NCI-H2196 (cell line): ENCODE data around the gene METTL4.
A peak's percentile ranks its signal among the peaks of the same experiment; 100 is the strongest.

ENCODE experiments used
- DNase-seq: peaks from one replicate; lab custom pipeline; 2025; ENCODE audit not compliant: unreplicated experiment; lab: John Stamatoyannopoulos, UW

The METTL4 gene

DNA sequence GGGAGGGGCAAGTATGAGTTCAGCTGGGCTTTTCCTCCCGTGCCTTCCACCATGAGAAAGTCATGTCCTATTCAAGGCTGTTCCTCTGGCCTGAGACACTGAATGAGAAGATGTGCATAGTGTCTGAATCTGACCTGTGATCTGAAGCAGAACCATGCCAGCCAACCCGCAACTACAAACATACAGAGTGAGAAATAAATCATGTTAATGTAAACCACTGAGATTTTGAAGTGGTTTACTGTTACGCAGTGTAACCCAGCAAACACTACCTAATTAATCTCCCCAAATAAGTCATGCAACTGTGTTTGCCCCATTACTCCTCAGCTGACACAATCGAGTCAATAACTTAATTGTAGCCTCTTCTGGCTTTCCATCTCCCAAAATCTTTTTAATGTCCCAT, 49.2 kb downstream of the METTL4 start:
- no peak for DNase-seq

DNA sequence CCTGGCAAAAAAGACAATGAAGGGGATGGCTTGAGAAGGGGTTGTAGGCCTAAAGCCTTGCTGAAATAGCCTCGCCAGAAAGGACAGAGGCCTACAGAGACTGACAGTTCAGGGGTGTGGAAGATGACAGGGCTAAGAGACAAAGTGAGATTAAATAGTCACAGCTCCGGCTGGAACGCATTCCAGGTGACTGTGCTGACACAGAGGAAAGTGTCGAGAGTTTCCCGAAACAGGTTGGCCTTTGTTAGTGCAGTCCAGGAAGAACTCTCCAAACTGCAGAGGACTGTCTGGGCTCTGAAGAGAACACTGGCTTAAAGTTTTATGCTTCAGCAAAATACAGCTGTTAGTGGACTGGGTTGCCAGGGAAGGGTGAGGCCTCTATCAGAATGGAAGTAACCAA, 52.8 kb downstream of the METTL4 start:
- DNase-seq: no peak

DNA sequence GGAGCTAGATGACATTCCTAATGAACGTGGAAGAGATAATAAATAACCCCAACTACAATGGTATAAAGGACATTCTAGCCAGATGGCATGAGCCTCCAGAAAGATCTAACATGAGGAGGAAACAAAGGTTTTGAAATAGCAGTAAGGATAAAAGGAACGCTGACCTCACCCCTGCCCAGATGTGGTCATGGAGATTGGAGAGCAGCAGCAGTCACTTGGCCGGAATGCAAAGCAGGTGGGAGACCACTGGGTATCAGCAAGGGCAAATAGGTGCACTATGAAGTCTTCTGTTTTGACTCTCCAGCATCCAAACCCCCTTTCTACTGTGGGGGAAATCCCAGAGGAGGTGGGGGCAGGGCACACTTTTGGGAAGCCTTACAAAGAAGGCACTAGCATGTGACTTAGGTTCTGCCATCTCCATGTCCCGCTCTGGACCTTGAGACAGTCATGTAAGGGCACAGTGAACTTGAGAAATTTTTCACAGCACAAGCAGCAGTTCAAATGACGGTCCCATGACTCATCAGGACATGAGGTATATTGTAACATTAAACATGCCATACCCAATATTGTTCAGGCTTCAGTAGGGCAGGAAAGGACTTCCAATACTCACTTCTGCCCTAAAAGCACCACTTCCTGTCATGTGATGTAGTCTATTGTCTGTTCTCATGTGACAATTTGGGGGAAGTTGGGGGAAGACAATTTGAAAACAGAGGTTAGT, 55.2 kb downstream of the METTL4 start:
- no peak for DNase-seq

- no peak for DNase-seq
Measured at GRCh38 chr18:2515171-2515787, 56.0 kb downstream of the METTL4 start.

DNA sequence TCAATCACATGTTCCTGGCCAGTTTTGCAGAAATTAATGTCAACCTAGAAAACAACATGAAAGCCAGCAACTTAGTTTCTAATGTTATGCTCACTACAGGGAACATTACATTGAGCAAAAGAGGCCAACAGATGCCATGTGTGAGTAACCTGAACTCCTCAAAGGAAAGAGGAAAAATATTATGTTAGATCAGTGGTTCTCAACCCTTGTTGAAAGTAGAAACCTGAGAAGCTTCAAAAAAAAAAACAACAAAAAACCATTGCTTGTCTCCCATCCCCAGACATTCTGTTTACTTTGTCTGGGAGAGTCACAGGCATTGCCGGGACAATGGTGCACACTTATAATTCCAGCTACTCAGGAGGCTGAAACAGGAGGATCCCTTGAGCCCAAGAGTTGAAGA, 57.7 kb downstream of the METTL4 start:
- DNase-seq: peak; percentile 43

DNA sequence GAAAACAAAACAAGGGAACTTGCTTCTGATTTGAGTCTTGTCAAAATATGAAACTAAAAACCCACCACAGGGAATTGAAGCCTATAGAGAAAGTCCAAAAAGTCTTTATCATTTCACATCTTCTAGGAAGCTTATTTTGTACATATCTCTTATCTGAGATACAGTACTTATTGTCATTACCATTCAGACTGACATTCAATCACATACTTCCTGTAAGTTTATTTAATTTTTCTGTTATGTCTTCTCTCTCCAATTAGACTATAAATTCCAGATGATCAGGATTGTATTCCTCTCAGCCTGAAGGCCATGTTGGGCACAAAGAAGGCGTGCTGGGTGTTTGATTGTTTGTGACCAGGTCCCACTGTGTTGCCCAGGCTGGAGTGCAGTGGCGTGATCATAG, 59.2 kb downstream of the METTL4 start:
- no peak for DNase-seq

DNA sequence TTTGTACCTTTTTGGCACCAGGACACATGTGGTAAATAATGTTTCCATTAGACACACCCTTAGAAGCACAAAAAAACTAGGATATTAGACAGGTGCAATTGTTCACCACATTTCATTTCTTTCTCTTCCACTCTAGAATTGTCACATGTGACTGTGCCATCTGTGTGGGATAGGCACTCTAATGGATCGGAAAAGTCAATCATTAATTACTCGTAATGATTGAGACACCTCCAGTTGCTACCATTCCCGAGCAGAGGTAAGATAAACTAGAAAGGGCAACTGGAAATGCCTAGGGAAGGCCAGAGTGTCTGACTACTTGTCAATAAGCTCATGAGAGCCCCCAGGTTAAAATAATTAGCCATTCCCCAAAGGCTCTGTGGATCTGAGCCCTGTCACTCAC, 59.9 kb downstream of the METTL4 start:
- DNase-seq: no peak

DNA sequence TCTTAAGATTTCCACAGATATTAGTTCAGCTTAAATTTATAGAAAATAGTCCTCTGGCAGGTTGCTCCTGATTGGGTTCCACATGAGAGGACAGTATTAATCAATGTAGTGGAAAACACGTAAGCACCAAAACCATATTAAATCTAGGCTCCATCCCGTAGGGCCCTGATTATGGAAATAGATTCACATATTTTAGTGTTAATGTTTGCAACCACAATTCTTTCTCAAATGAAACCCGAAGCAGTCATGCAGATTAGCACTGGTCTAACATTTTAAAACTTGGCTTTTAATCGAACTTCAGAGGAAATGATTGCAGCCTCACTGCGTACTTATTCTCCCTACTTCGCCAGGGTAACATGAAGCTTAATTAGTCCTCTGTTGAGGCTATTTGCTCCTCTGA, 60.9 kb downstream of the METTL4 start:
- DNase-seq: no peak

DNA sequence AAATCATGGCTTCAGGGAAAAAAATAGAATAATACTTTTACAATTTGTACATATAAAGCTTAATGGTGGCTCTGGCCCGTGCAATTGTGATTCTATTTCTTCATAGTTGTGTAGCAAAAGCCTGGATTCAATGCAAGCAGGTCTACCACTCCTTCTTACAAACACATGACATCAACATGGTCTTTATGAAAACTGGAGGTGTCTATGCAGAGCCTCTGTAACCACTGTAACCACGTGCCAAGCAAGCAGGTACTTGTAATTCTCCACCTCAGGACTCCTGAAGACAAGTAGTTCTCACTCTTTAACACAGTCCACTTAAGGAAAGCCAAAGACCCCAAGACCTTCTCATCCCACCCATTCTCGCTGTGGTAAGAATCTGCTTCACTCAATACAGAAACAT, 62.6 kb downstream of the METTL4 start:
- no peak for DNase-seq

GRCh38 chr18:2508155-2508554, 63.1 kb downstream of the METTL4 start:
- DNase-seq: no peak

GRCh38 chr18:2504642-2505041, 66.7 kb downstream of the METTL4 start:
- DNase-seq: no peak

DNA sequence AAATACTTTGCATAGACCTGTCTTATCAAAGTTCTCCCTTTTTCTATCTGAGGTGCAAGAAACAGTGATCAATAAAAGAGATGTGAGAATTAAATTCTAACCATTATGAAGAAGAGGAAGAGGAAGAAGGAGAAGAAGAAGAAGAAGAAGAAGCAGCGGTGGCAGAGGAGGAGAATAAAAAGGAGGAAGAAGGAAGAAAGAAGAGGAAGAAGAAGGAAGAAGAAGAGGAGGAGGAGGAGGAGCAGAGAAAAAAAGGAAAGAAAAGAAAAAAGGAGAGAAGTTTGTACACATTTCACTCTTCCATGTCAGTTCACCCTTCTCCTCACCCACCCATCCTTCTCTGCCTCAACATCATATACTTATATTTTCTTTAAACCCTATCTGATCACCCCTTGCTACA, 68.4 kb downstream of the METTL4 start:
- DNase-seq: no peak

DNA sequence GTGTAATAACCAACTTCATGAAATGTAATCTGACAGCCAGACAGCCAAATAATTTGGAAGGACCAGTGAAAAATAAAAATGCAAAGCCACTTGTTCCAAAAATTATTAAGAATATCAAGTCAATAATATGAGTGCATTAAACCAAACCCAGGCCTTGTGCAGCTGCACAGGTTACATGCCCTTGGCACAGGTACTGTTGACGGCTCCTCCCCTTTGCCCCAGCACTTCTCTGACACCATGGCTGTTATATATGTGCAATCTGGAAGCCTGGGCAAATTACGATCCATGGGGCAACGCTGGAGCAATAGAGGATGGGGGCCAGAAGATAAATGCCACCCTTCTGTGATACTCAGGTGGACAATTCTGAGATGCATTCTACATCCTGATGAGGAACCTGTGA, 68.9 kb downstream of the METTL4 start:
- no peak for DNase-seq

GRCh38 chr18:2497797-2498196, 73.5 kb downstream of the METTL4 start:
- no peak for DNase-seq

DNA sequence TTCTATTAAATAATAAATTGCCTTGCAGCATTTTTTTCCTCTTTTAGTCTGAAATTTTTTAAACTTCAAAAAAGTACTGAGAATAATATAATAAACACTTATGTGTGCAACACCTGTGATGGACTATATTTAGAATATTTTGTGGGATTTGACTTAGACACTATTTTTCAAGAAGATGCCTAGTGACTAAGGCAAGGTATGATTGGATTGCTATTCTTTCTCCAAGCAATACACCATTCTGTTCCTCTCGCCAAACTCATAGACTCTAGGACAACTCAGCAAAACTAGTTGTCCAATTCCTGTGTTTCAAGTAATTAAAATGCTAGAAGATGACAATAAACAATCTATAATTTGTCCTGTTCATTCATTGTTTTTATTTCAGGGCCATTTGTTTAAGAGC, 75.9 kb downstream of the METTL4 start:
- no peak for DNase-seq

GRCh38 chr18:2494921-2495320, 76.4 kb downstream of the METTL4 start:
- no peak for DNase-seq
